A204.1 (cell line): ENCODE results near the gene FBXW12.
A peak's percentile ranks its signal among the peaks of the same experiment; 100 is the strongest.

ENCODE experiments used
- FAIRE-seq: peaks from 2 replicates; lab custom pipeline; 2012; peaks lifted over from hg19 to GRCh38; lab: Jason Lieb, UNC

The FBXW12 gene

DNA sequence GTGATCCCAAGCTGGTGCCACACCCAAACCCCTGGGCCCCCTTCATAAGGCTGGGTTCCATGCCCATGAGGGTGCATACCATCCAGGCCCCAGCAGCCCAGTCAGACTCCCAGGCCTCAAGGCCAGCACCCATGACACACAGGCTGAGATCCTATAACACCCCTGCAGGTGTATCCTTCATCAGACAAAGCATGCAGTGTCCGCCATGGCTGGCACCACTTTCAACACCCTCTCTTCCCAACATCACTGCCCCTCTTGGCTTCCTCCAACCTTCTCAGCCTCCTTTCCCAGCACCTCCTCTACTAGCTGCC, 64.4 kb downstream of the FBXW12 start:
- no peak for FAIRE-seq

DNA sequence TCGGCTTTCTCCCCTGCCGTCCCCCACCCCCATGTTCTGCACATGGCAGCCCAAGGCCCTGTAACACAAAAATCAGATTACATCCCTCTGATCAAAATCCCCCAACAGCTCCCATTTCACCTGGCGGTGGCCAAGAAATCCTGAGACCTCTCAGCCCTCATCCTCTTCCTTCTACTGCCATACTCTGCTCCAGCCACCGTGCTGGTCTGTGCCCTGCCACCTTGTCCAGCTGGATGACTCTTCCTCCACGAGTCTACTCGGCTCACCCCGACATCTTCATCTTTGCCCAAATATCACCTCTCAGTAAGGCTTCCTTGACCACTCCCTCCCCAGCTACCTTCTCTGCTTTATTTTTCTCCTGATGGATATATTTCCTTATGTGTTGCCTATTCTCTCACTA, 64.8 kb downstream of the FBXW12 start:
- no peak for FAIRE-seq

DNA sequence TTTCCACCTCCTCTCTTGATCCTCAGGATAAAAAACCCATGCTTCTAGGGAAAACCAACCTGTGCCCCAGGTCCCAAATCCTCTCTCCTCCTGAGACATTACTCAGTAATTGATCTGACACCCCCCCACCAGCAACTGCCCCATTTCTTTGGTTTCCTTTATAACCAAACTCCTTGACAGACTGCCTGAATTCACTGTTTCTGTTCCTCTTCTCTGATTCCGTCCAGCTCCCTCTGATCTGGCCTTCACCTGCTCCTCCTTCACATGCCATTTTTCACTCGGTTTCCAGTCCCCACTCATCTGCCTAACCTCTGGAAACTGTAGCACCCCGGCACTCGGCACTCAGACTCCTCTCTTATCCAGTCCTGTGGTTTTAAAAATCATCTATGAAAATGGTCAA, 65.8 kb downstream of the FBXW12 start:
- no peak for FAIRE-seq

DNA sequence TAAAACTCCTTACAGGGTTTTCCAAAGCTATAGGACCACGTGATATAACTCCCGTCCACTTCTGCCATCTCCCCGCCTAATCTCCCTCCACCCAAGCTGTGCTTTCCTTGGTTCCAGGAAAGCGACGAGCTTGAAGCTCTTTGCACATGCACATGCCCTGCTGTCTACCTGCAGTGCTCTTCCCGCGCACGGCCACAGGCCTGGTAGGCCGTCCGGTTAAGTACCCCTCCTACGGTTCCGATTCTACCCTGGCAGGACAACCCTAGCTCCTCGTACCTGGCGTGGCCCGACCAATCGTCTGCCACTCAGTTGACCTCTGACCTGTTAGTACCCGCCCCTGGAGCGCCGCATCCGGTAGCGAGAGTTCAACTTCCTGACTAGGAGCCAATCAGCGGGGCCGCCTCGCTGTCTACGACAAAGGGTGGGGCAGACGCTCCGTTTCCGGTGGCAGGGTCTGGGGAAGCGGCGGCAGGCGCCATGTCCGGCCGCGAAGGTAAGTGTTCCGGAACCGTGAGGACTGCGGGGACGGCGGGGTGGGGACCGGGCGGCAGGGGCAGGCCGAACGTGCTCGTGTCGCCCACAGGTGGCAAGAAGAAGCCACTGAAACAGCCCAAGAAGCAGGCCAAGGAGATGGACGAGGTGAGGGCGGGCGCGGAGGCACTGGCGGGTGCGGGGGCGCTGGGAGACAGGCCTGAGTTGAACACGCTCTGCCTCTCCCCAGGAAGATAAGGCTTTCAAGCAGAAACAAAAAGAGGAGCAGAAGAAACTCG, 68.0 kb downstream of the FBXW12 start, which contains the start of the genes CCDC51 and TMA7:
Gene CCDC51, minus strand, starts transcription at position 300 of the 770 bp plus-strand sequence. CDS start 4,991 bp downstream, outside the sequence.
Gene TMA7, plus strand, starts transcription at position 438 of the 770 bp plus-strand sequence. Its CDS starts 40 bp downstream, at position 478.
- FAIRE-seq: peak; percentile 97

DNA sequence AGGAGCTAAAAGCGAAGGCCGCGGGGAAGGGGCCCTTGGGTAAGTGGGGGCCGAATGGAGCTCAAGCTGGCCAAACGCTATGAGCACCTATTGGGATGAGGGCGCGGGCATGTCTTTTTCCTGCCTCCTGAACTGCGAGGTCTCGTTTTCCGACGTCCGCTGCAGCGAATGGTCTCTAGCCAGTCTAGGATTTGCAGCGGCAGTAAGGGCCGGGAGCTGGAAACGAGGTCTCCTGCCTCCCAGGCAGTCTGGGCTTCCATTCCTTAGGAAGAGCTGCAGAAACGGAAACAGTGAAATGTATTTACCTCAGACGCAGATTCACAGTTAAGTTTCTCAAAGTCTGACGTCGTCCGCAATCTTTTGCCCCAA, 68.6 kb downstream of the FBXW12 start:
- FAIRE-seq: no peak

DNA sequence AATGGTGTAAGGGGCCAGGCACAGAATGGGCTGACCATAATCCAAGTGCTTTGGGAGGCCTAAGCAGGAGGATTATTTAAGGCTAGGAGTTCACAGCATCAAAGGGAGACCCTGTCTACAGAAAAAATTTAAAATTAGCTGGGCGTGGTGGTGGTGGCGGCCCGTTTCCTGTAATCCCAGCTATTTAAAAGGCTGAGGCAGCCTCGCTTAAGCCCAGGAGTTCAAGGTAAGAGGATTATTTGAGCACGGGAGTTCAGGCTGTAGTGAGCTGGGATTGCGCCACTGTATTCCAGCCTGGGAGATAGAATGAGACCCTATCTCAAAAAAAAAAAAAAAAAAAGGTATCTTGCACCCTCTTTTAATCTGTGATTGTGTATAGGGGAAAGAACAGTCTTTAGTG, 69.9 kb downstream of the FBXW12 start:
- no peak for FAIRE-seq
